Psoas muscle (tissue), 8 donors: ENCODE measurements around the gene SPINDOC. TPM values are rescaled to one million over a fixed set of nuclear protein-coding genes. Genes with fewer than 3 reads are reported as not detected.

ENCODE experiments used
- ATAC-seq, 4 donors: fragments of 200-7000 bp; cut with Tn5 transposase; one replicate each; pipeline ENCODE4 v1.9.1; 2020; ENCODE audit warnings: moderate library complexity in 3 of 4, mild to moderate bottlenecking in 2 of 4
- DNase-seq, 2 donors: peaks; one replicate each; pipeline ENCODE4 v3.0.0-alpha.2; 2020
- H3K27ac ChIP-seq: fragments of 200-600 bp; one replicate; pipeline ENCODE4 v1.8.0; 2022
- H3K27me3 ChIP-seq, 3 donors: fragments of 200-600 bp in 1 of 3; one replicate each; pipeline versions ENCODE4 v1.6.1 to v1.8.0; 2013 to 2022; ENCODE audit warnings: low read length in 2 of 3, mild to moderate bottlenecking in 2 of 3, moderate library complexity in 1 of 3; ENCODE audit not compliant: insufficient read depth in 3 of 3
- H3K36me3 ChIP-seq, 2 donors: fragments of 200-600 bp in 1 of 2; one replicate each; pipeline versions ENCODE4 v1.6.1 to v1.8.0; 2013 to 2022; ENCODE audit warnings: low read depth in 1 of 2, mild to moderate bottlenecking in 1 of 2, moderate library complexity in 1 of 2; ENCODE audit not compliant: insufficient read depth in 1 of 2
- H3K4me1 ChIP-seq: fragments of 200-600 bp; one replicate; pipeline ENCODE4 v1.8.0; 2022
- H3K4me3 ChIP-seq: fragments of 200-600 bp; one replicate; pipeline ENCODE4 v1.8.0; 2022; ENCODE audit warnings: mild to moderate bottlenecking
- H3K9me3 ChIP-seq: fragments of 200-600 bp; one replicate; pipeline ENCODE4 v1.8.0; 2022
- CTCF ChIP-seq: fragments of 200-600 bp; IDR thresholded peaks from one replicate; pipeline ENCODE4 v1.8.0; 2022; ENCODE audit warnings: antibody characterized with exemption
- WGBS, 3 donors: extraction: QIAGEN DNeasy Blood & Tissue Kit; methylation state at CpG; one replicate each; pipeline versions ENCODE4 v1.1.6 to v1.1.7; 2013; 5-methylcytosine and 5-hydroxymethylcytosine counted together
- intact Hi-C, 2 donors: fragments of 100-400 bp; cut with DNase I; formaldehyde crosslinking; loops; one replicate each; pipeline versions ENCODE4 v1.11.0 to v1.14.2; 2022
- polyA plus RNA-seq, 3 donors: library from polyadenylated mRNA; stranded (reverse); fragments of 200-250 nt; gene quantifications; one replicate each; pipeline ENCODE4 v1.2.3, GENCODE V29; 2013
- total RNA-seq, 4 donors: library from RNA; stranded (reverse); fragmentation: NEBNext Ultra II Directional in 2 of 4; extraction: Animal tissue kit (Norgen Biotek cat#: 25700) in 2 of 4; gene quantifications; one replicate each; pipeline versions ENCODE4 v1.2.1 to v1.2.4, GENCODE V29; 2021 to 2023
- donor health status: healthy with polysubstance abuse.
- donor health status: DM: no; HTN: no; CAD: no; lungs with moderate emphysema.
- donor health status: Bipolar disorder and iron deficiency.
- donor health status: healthy.
- donor health status: DM: yes; HTN: yes; CAD: no.
- donor health status: DM: no; HTN: no; CAD: no.
- donor health status: DM: no; HTN: no; CAD: no.
- donor health status: DM: yes; HTN: yes; CAD: no.

The SPINDOC gene
- total and polyA plus RNA-seq, 7 donors, result 2.7 to 8.8 (median 4.7) TPM

DNA sequence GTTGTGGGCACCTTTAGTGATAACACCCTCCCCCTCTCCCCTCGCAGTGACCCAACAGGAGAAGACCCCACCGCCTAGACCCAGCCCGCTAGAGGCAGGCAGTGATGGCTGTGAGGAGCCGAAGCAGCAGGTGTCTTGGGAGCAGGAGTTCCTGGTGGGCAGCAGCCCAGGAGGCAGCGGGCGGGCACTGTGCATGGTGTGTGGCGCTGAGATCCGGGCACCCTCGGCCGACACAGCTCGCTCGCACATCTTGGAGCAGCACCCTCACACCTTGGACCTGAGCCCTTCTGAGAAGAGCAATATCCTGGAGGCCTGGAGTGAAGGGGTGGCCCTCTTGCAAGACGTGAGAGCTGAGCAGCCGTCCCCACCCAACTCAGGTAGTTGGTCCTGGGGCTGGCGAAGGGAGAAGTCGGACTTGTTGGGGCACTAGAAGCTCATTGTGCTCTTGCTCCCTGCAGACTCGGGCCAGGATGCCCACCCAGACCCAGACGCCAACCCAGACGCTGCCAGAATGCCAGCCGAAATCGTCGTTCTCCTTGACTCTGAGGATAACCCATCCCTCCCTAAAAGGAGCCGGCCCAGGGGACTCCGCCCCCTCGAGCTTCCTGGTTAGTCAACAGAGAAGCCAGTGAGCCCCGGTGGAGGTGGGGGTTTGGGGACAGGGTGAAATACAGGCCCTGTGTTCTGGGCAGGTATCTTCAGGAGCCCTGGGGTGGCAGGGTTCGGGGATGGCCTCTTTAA is 4.7 kb downstream of the SPINDOC start:
- 90 to 91% (median 90%) methylated on average over 27 of the region's 27 CpGs for WGBS, 3 donors
- peaks cover 0 to 64% of the 10 kb centered on the region in 2 donors for H3K36me3 ChIP-seq
- peaks cover 6% of the 10 kb centered on the region for H3K4me1 ChIP-seq
- no peak for DNase-seq
- no peak for TF ChIP-seq CTCF
- no peak overlapping the region for H3K4me3 ChIP-seq
- H3K9me3 ChIP-seq, result no peaks in the 10 kb centered on the region
- intact Hi-C loops, result no loop called here
- H3K27ac ChIP-seq, result no peak overlapping the region
- H3K27me3 ChIP-seq, result no peaks in the 10 kb centered on the region
- no peak for ATAC-seq

DNA sequence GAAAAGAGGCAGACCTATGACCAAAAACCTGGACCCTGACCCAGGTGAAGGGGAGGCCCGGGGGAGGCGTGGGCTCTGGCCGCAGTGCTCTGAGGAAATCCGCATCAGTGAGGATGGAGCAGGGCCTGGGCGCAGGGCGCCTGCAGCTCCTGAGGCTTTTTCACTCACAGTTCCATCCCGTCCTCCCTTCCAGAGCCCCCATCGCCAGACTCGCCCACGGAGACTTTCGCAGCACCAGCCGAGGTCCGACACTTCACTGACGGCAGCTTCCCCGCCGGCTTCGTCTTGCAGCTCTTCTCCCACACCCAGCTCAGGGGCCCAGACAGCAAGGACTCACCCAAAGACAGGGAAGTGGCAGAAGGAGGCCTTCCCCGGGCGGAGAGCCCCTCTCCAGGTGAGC is 5.4 kb downstream of the SPINDOC start:
- no peak overlapping the region for H3K27ac ChIP-seq
- no peak for DNase-seq
- no peaks in the 10 kb centered on the region for H3K27me3 ChIP-seq
- H3K4me1 ChIP-seq, result peaks cover 6% of the 10 kb centered on the region
- no peak for ATAC-seq
- H3K36me3 ChIP-seq, result peaks cover 0 to 71% of the 10 kb centered on the region in 2 donors
- WGBS, 3 donors, result 96% methylated on average over 19 of the region's 19 CpGs
- H3K4me3 ChIP-seq, result no peak overlapping the region
- intact Hi-C loops, result no loop called here
- H3K9me3 ChIP-seq, result no peaks in the 10 kb centered on the region
- no peak for TF ChIP-seq CTCF

DNA sequence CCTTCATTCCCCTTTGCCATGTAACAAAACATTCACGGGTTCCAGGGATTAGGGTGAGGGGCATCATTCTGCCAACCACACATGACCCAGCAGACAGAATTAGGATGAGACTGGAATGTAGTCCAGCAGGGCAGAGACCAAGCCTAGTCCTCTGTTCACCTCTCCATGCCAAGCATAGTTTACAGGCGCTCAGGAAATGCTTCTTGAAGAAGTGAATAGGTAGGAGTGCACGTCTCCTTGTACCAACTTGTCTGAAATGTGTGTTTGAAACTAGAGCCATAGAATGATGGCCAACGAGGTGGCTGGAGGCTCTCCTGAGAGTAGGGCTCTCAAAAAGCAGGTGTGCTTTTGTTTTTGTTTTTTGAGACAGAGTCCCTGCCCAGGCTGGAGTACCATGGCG is 8.2 kb downstream of the SPINDOC start:
- intact Hi-C loops, result no loop called here
- Histone ChIP-seq H3K4me1 (no peaks in the 10 kb centered on the region), H3K4me3 (no peak overlapping the region), H3K36me3 (peaks cover 0 to 93% of the 10 kb centered on the region in 2 donors), H3K27ac (no peak overlapping the region), H3K9me3 (no peaks in the 10 kb centered on the region), H3K27me3 (no peaks in the 10 kb centered on the region)
- DNase-seq (no peak), ATAC-seq (no peak)
- 91 to 94% (median 91%) methylated on average over 5 of the region's 5 CpGs for WGBS, 3 donors
- TF ChIP-seq CTCF, result no peak

DNA sequence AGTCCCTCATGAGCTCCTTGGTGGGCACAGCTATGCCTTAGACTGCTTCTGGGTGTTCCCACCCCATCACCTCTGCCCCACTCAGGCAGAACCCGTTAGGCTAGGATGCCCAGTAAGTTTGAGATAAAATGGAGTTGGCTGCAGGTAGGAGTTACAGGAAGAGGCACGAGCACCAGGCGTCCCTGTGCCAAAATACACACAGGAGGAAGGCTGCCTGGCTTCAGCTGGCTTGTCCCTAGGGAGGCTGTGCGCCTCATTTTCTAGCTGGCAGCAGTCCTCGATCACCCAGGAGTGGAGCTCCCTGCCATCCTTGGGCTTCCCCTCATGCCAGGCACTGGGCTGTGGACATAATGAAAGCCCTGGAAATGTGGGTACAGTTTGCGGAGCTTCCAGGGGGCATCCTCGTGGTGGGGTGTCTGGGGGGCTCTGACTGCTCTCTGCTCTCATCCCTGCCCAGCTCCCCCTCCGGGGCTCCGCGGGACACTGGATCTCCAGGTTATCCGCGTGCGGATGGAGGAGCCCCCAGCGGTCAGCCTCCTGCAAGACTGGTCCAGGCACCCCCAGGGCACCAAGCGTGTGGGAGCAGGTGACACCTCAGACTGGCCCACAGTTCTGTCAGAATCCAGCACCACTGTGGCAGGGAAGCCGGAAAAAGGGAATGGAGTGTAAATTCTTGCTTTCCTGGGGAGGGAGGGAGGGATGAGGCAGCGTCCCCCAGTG is 13.4 kb downstream of the SPINDOC start:
- Histone ChIP-seq H3K27me3 (no peaks in the 10 kb centered on the region), H3K9me3 (no peaks in the 10 kb centered on the region), H3K36me3 (peaks cover 0 to 53% of the 10 kb centered on the region in 2 donors), H3K4me3 (no peak overlapping the region), H3K27ac (no peak overlapping the region), H3K4me1 (no peaks in the 10 kb centered on the region)
- DNase-seq (no peak), ATAC-seq (no peak)
- intact Hi-C loops, result no loop called here
- 80 to 84% (median 82%) methylated on average over 17 of the region's 17 CpGs for WGBS, 3 donors
- TF ChIP-seq CTCF, result no peak
